BLaER1 (cell line): ENCODE results near the gene FTO.

Experiments used
- H3K27ac ChIP-seq: shearing (Covaris generic); formaldehyde crosslinking; 2 replicates; pipeline ENCODE4 v1.8.1; 2022
- H3K27me3 ChIP-seq: shearing (Covaris generic); formaldehyde crosslinking; 2 replicates; pipeline ENCODE4 v1.8.1; 2022
- H3K36me3 ChIP-seq: shearing (Covaris generic); formaldehyde crosslinking; 2 replicates; pipeline ENCODE4 v1.8.1; 2022
- H3K4me1 ChIP-seq: shearing (Covaris generic); formaldehyde crosslinking; 2 replicates; pipeline ENCODE4 v1.8.1; 2022
- H3K4me2 ChIP-seq: shearing (Covaris generic); formaldehyde crosslinking; 2 replicates; pipeline ENCODE4 v1.8.1; 2022
- H3K4me3 ChIP-seq: shearing (Covaris generic); formaldehyde crosslinking; 2 replicates; pipeline ENCODE4 v1.8.1; 2022
- H3K9ac ChIP-seq: shearing (Covaris generic); formaldehyde crosslinking; 2 replicates; pipeline ENCODE4 v1.8.1; 2022
- H3K9me3 ChIP-seq: shearing (Covaris generic); formaldehyde crosslinking; 2 replicates; pipeline ENCODE4 v1.8.1; 2022
- H4K20me1 ChIP-seq: shearing (Covaris generic); formaldehyde crosslinking; 2 replicates; pipeline ENCODE4 v1.8.1; 2022
- Cebpa-rat ChIP-seq: shearing (Covaris generic); IDR thresholded peaks from 2 replicates; pipeline ENCODE4 v1.8.1; 2022

Gene FTO

GRCh38 chr16:53924331-53925106 is 220.6 kb downstream of the FTO start:
- Histone ChIP-seq H3K36me3 (no peaks in the 10 kb centered on the region), H3K27ac (no peak overlapping the region), H3K4me2 (no peak overlapping the region), H3K9ac (no peak overlapping the region), H4K20me1 (no peaks in the 10 kb centered on the region), H3K4me3 (no peak overlapping the region), H3K9me3 (no peaks in the 10 kb centered on the region), H3K27me3 (no peaks in the 10 kb centered on the region), H3K4me1 (no peaks in the 10 kb centered on the region)
- no peak for TF ChIP-seq Cebpa-rat

GRCh38 chr16:53925107-53925410 is 221.1 kb downstream of the FTO start:
- Histone ChIP-seq H3K4me1 (no peaks in the 10 kb centered on the region), H3K4me2 (no peak overlapping the region), H3K4me3 (no peak overlapping the region), H3K9me3 (no peaks in the 10 kb centered on the region), H3K27me3 (no peaks in the 10 kb centered on the region), H3K27ac (no peak overlapping the region), H3K9ac (no peak overlapping the region), H4K20me1 (no peaks in the 10 kb centered on the region), H3K36me3 (no peaks in the 10 kb centered on the region)
- no peak for TF ChIP-seq Cebpa-rat

- Histone ChIP-seq H3K27ac (no peak overlapping the region), H3K4me3 (no peak overlapping the region), H3K27me3 (no peaks in the 10 kb centered on the region), H3K4me2 (no peak overlapping the region), H4K20me1 (no peaks in the 10 kb centered on the region), H3K4me1 (no peaks in the 10 kb centered on the region), H3K36me3 (no peaks in the 10 kb centered on the region), H3K9me3 (no peaks in the 10 kb centered on the region), H3K9ac (no peak overlapping the region)
- no peak for TF ChIP-seq Cebpa-rat
Measured at GRCh38 chr16:53925526-53925925, 221.6 kb downstream of the FTO start.

- no peaks in the 10 kb centered on the region for H3K9me3 ChIP-seq
- H4K20me1 ChIP-seq = no peaks in the 10 kb centered on the region
- H3K36me3 ChIP-seq = no peaks in the 10 kb centered on the region
- no peaks in the 10 kb centered on the region for H3K4me1 ChIP-seq
- H3K27me3 ChIP-seq = no peaks in the 10 kb centered on the region
- no peak overlapping the region for H3K4me3 ChIP-seq
- H3K9ac ChIP-seq = no peak overlapping the region
- no peak overlapping the region for H3K4me2 ChIP-seq
- TF ChIP-seq Cebpa-rat = no peak
- no peak overlapping the region for H3K27ac ChIP-seq
Measured at GRCh38 chr16:53926209-53926608, 222.3 kb downstream of the FTO start.

GRCh38 chr16:53932975-53933374 is 229.0 kb downstream of the FTO start:
- Histone ChIP-seq H3K4me2 (no peak overlapping the region), H3K36me3 (peaks cover 23% of the 10 kb centered on the region), H3K4me1 (no peaks in the 10 kb centered on the region), H3K9me3 (no peaks in the 10 kb centered on the region), H3K4me3 (no peak overlapping the region), H3K9ac (no peak overlapping the region), H3K27ac (no peak overlapping the region), H4K20me1 (no peaks in the 10 kb centered on the region), H3K27me3 (no peaks in the 10 kb centered on the region)
- no peak for TF ChIP-seq Cebpa-rat

GRCh38 chr16:53933407-53933806 is 229.5 kb downstream of the FTO start:
- Histone ChIP-seq H3K4me2 (no peak overlapping the region), H4K20me1 (no peaks in the 10 kb centered on the region), H3K4me1 (no peaks in the 10 kb centered on the region), H3K9ac (no peak overlapping the region), H3K4me3 (no peak overlapping the region), H3K9me3 (no peaks in the 10 kb centered on the region), H3K27me3 (no peaks in the 10 kb centered on the region), H3K36me3 (peaks cover 23% of the 10 kb centered on the region), H3K27ac (no peak overlapping the region)
- no peak for TF ChIP-seq Cebpa-rat

GRCh38 chr16:53936052-53936451 is 232.1 kb downstream of the FTO start:
- H3K4me3 ChIP-seq = no peak overlapping the region
- H3K9ac ChIP-seq = no peak overlapping the region
- H3K27me3 ChIP-seq = no peaks in the 10 kb centered on the region
- no peaks in the 10 kb centered on the region for H3K9me3 ChIP-seq
- H3K4me1 ChIP-seq = no peaks in the 10 kb centered on the region
- H3K4me2 ChIP-seq = no peak overlapping the region
- TF ChIP-seq Cebpa-rat = no peak
- no peaks in the 10 kb centered on the region for H4K20me1 ChIP-seq
- H3K27ac ChIP-seq = no peak overlapping the region
- H3K36me3 ChIP-seq = peaks cover 23% of the 10 kb centered on the region

GRCh38 chr16:53936529-53936928 is 232.6 kb downstream of the FTO start:
- Histone ChIP-seq H3K9ac (no peak overlapping the region), H4K20me1 (no peaks in the 10 kb centered on the region), H3K9me3 (no peaks in the 10 kb centered on the region), H3K27ac (no peak overlapping the region), H3K36me3 (peaks cover 23% of the 10 kb centered on the region), H3K27me3 (no peaks in the 10 kb centered on the region), H3K4me1 (no peaks in the 10 kb centered on the region), H3K4me2 (no peak overlapping the region), H3K4me3 (no peak overlapping the region)
- TF ChIP-seq Cebpa-rat = no peak

- Histone ChIP-seq H3K36me3 (peaks cover 23% of the 10 kb centered on the region), H3K27me3 (no peaks in the 10 kb centered on the region), H3K4me3 (no peak overlapping the region), H3K9ac (no peak overlapping the region), H4K20me1 (no peaks in the 10 kb centered on the region), H3K4me2 (no peak overlapping the region), H3K4me1 (no peaks in the 10 kb centered on the region), H3K9me3 (no peaks in the 10 kb centered on the region), H3K27ac (no peak overlapping the region)
- no peak for TF ChIP-seq Cebpa-rat
Measured at GRCh38 chr16:53937161-53937880, 233.4 kb downstream of the FTO start.

GRCh38 chr16:53944025-53944424 is 240.1 kb downstream of the FTO start:
- Histone ChIP-seq H3K4me3 (no peak overlapping the region), H3K4me1 (peaks cover 2% of the 10 kb centered on the region; the same call in 1 of the 2 replicates), H3K27me3 (no peaks in the 10 kb centered on the region), H3K9me3 (no peaks in the 10 kb centered on the region), H3K36me3 (no peaks in the 10 kb centered on the region; the same call in 1 of the 2 replicates), H3K4me2 (no peak overlapping the region), H4K20me1 (no peaks in the 10 kb centered on the region), H3K27ac (no peak overlapping the region), H3K9ac (no peak overlapping the region)
- no peak for TF ChIP-seq Cebpa-rat
